ENCODE data around the gene PIK3AP1. TPM values are rescaled to one million over a fixed set of nuclear protein-coding genes. Genes with fewer than 3 reads are reported as not detected.

PIK3AP1 gene
- total RNA-seq, 1 donor from 2014 or later: 6.7 TPM

- H3K27ac Mint-ChIP-seq (ENCODE audit: unreplicated experiment): no peak overlapping the region
- no peak for FAIRE-seq
Observed at GRCh38 chr10:96608262-96608661, 112.1 kb downstream of the PIK3AP1 start.

DNA sequence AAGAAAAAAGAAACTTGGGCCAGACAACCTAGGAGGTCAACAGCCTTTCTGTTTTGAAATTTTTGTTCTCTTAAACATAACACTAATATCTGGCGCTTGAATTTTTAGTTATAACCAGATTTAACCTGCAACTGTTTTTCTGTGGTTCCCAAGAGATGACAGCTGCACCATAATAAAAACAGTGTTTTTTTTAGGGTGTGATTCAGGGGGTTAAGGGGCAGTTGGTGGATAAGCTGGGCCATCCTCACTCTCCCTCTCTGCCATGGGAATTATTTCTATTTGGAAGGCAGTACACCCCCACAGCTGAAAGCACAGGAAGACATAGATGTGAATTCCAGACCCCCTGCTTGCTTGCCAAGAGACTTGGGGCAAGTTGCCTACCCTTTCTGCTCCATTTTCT lies 113.4 kb downstream of the PIK3AP1 start:
- Histone ChIP-seq H3K27me3 (ENCODE audit: insufficient read depth, low read length) (no peaks in the 10 kb centered on the region), H2AFZ (ENCODE audit: low read depth, low read length) (no peak overlapping the region), H3K27ac (ENCODE audit: low read depth, low read length) (no peak overlapping the region), H3K79me2 (ENCODE audit: insufficient read depth, low read length) (no peaks in the 10 kb centered on the region), H3K36me3 (ENCODE audit: insufficient read depth, low read length) (no peaks in the 10 kb centered on the region), H3K4me3 (ENCODE audit: insufficient read depth, low read depth, low read length) (no peak overlapping the region), H4K20me1 (ENCODE audit: insufficient read depth, low read length) (no peaks in the 10 kb centered on the region), H3K4me2 (ENCODE audit: low read length) (no peak overlapping the region), H3K4me1 (ENCODE audit: insufficient read depth, low read length) (peaks cover 11% of the 10 kb centered on the region), H3K9me3 (ENCODE audit: insufficient read depth, low read depth, low read length) (no peaks in the 10 kb centered on the region), H3K9ac (ENCODE audit: low read length) (no peak overlapping the region)
- Mint-ChIP-seq H3K27ac (ENCODE audit: unreplicated experiment) (peak overlapping the region; percentile 82), H3K9me3 (ENCODE audit: unreplicated experiment) (peaks cover 4% of the 10 kb centered on the region), H3K4me3 (ENCODE audit: unreplicated experiment) (no peak overlapping the region), H3K36me3 (ENCODE audit: low read depth, unreplicated experiment) (peaks cover 8% of the 10 kb centered on the region), H3K4me1 (ENCODE audit: low read depth, unreplicated experiment) (peaks cover 18% of the 10 kb centered on the region), H3K27me3 (ENCODE audit: low read depth, unreplicated experiment) (peaks cover 5% of the 10 kb centered on the region)
- no peak for FAIRE-seq
- DNase-seq (ENCODE audit: low read depth): no peak
- TF ChIP-seq, protein P1, sequence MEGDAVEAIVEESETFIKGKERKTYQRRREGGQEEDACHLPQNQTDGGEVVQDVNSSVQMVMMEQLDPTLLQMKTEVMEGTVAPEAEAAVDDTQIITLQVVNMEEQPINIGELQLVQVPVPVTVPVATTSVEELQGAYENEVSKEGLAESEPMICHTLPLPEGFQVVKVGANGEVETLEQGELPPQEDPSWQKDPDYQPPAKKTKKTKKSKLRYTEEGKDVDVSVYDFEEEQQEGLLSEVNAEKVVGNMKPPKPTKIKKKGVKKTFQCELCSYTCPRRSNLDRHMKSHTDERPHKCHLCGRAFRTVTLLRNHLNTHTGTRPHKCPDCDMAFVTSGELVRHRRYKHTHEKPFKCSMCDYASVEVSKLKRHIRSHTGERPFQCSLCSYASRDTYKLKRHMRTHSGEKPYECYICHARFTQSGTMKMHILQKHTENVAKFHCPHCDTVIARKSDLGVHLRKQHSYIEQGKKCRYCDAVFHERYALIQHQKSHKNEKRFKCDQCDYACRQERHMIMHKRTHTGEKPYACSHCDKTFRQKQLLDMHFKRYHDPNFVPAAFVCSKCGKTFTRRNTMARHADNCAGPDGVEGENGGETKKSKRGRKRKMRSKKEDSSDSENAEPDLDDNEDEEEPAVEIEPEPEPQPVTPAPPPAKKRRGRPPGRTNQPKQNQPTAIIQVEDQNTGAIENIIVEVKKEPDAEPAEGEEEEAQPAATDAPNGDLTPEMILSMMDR (IDR thresholded peaks at IDR 0.05; ENCODE audit: insufficient read depth, low read depth, low read length): no peak

More at GRCh38 chr10:96608262-96608661, 112.1 kb downstream of the PIK3AP1 start:
- Histone ChIP-seq H3K9ac (ENCODE audit: low read length) (no peak overlapping the region), H2AFZ (ENCODE audit: low read depth, low read length) (no peak overlapping the region), H3K4me1 (ENCODE audit: insufficient read depth, low read length) (peaks cover 11% of the 10 kb centered on the region), H3K27ac (ENCODE audit: low read depth, low read length) (no peak overlapping the region), H4K20me1 (ENCODE audit: insufficient read depth, low read length) (no peaks in the 10 kb centered on the region), H3K79me2 (ENCODE audit: insufficient read depth, low read length) (no peaks in the 10 kb centered on the region), H3K9me3 (ENCODE audit: insufficient read depth, low read depth, low read length) (no peaks in the 10 kb centered on the region), H3K36me3 (ENCODE audit: insufficient read depth, low read length) (no peaks in the 10 kb centered on the region), H3K27me3 (ENCODE audit: insufficient read depth, low read length) (no peaks in the 10 kb centered on the region), H3K4me2 (ENCODE audit: low read length) (no peak overlapping the region), H3K4me3 (ENCODE audit: insufficient read depth, low read depth, low read length) (no peak overlapping the region)
- Mint-ChIP-seq H3K36me3 (ENCODE audit: low read depth, unreplicated experiment) (peaks cover 5% of the 10 kb centered on the region), H3K4me1 (ENCODE audit: low read depth, unreplicated experiment) (peaks cover 18% of the 10 kb centered on the region), H3K9me3 (ENCODE audit: unreplicated experiment) (peaks cover 4% of the 10 kb centered on the region), H3K27me3 (ENCODE audit: low read depth, unreplicated experiment) (peaks cover 5% of the 10 kb centered on the region), H3K4me3 (ENCODE audit: unreplicated experiment) (no peak overlapping the region)
- no peak for TF ChIP-seq EZH2 (IDR thresholded peaks at IDR 0.05; ENCODE audit: insufficient read depth, low read length)
- TF ChIP-seq, protein P1 (IDR thresholded peaks at IDR 0.05; ENCODE audit: insufficient read depth, low read depth, low read length): no peak
- no peak for DNase-seq (ENCODE audit: low read depth)

GRCh38 chr10:96606216-96606615 lies 114.1 kb downstream of the PIK3AP1 start:
- peak overlapping the region; percentile 11 for H3K4me3 ChIP-seq (ENCODE audit: insufficient read depth, low read depth, low read length)
- no peak for TF ChIP-seq EZH2 (IDR thresholded peaks at IDR 0.05; ENCODE audit: insufficient read depth, low read length)
- TF ChIP-seq, protein P1 (IDR thresholded peaks at IDR 0.05; ENCODE audit: insufficient read depth, low read depth, low read length): no peak
- H3K36me3 ChIP-seq (ENCODE audit: insufficient read depth, low read length): no peaks in the 10 kb centered on the region
- H3K4me2 ChIP-seq (ENCODE audit: low read length): peak overlapping the region; percentile 62
- H4K20me1 ChIP-seq (ENCODE audit: insufficient read depth, low read length): no peaks in the 10 kb centered on the region
- H3K4me1 ChIP-seq (ENCODE audit: insufficient read depth, low read length): peaks cover 11% of the 10 kb centered on the region
- peak overlapping the region; percentile 25 for H3K4me3 Mint-ChIP-seq (ENCODE audit: unreplicated experiment)
- H3K9me3 ChIP-seq (ENCODE audit: insufficient read depth, low read depth, low read length): no peaks in the 10 kb centered on the region
- H3K9me3 Mint-ChIP-seq (ENCODE audit: unreplicated experiment): peaks cover 4% of the 10 kb centered on the region
- no peak overlapping the region for H3K27ac ChIP-seq (ENCODE audit: low read depth, low read length)
- H3K4me1 Mint-ChIP-seq (ENCODE audit: low read depth, unreplicated experiment): peaks cover 18% of the 10 kb centered on the region
- H3K27me3 ChIP-seq (ENCODE audit: insufficient read depth, low read length): no peaks in the 10 kb centered on the region
- DNase-seq (ENCODE audit: low read depth) (peak; percentile 60), FAIRE-seq (peak; percentile 77)
- no peak overlapping the region for H2AFZ ChIP-seq (ENCODE audit: low read depth, low read length)
- H3K79me2 ChIP-seq (ENCODE audit: insufficient read depth, low read length): no peaks in the 10 kb centered on the region
- peak overlapping the region; percentile 82 for H3K27ac Mint-ChIP-seq (ENCODE audit: unreplicated experiment)
- H3K27me3 Mint-ChIP-seq (ENCODE audit: low read depth, unreplicated experiment): peaks cover 5% of the 10 kb centered on the region
- no peak overlapping the region for H3K9ac ChIP-seq (ENCODE audit: low read length)
- H3K36me3 Mint-ChIP-seq (ENCODE audit: low read depth, unreplicated experiment): peaks cover 8% of the 10 kb centered on the region

Data from astrocyte (in vitro differentiated cells and primary cell).